Urothelium cell line (cell line): ENCODE measurements around the gene TTBK1.

Source experiments
- DNase-seq: peaks from one replicate; pipeline ENCODE4 v3.0.0; 2011; ENCODE audit warnings: low spot score, mixed read lengths
- FAIRE-seq: peaks from 2 replicates; lab custom pipeline; 2011; peaks lifted over from hg19 to GRCh38; lab: Jason Lieb, UNC

The TTBK1 gene

DNA sequence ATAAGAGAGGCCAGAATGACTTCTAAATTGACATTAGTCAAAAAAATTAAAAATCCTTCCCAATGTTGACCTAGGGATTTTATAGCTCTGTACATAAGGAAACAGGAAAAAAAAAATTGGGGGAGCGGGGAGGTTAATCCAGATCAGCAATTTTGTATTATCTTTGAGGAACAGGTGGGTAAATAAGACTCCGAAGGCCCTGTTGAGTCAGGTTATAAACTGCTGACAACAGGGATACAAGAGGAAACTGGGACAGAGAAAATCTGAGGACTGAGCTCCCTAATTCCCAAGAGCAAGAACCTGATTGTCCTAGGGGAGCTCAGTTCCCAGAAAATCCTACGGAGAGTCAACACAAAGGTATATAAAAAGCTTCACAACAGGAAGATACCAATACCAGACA is 92.2 kb downstream of the TTBK1 start:
- FAIRE-seq: no peak

DNA sequence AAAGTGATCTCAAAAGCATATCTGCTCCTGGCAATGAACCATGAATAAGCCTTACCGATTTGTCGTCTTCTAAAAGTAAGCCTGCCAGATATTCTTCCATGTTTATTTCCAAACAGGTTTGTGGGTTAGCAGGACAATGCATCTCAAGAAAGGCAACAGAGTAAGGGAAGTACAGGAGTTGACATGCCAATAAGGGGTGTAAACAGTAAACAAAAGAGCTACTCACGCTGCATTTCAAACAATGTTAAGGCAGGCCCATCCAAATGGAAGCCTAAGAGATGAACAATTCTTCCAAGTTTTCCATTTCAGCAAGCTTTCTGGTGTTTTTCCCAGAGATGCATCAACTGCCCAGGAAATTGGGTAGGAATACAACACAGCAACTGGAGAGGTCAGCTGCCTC is 93.1 kb downstream of the TTBK1 start:
- FAIRE-seq (no peak), DNase-seq (no peak)

More for the DNA sequence above, 92.2 kb downstream of the TTBK1 start:
- no peak for DNase-seq
